Stimulated activated CD8-positive, alpha-beta memory T cell treated with anti-CD3 and anti-CD28 coated beads, Interleukin-2, amount 100 ng/mL, for 48 hours (primary cell): Measurements from ENCODE around the gene KRTCAP3.
"Not testable (repeated sequence)": the region's sequence is repeated elsewhere in the genome, so short reads cannot be mapped to it uniquely, and the experiment has no call there.

ENCODE experiments used
- DNase-seq, 2 donors: peaks; one replicate each; pipeline ENCODE4 v3.0.0-alpha.2; 2020; ENCODE audit warnings: low read depth in 2 of 2

KRTCAP3 gene

GRCh38 chr2:27441958-27442919, at the start of gene KRTCAP3:
KRTCAP3 (plus strand) TSS chr2:27442381; CDS start chr2:27442413, 32 bp downstream.
- peak in 1 of 2 donors; percentile 20 for DNase-seq

DNA sequence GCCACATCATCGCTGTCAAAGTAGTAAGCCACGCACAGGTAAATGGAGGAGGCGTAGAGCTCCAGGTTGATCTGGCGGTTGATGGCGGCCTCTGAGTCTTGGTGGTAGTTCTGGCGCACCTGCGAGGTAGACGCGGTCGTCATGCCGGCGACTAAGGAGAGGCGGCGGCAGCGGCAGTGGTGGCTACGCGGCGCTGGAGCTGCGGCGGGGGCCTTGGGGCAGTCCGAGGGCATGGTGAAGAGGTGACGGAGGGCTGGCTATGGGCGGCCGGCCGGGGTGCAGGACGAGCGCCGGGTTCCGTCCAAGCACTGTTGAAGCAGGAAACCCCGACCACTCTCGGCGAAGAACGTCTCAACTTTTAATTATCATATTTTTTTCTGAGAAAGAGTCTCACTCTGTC, 49.0 kb upstream of the KRTCAP3 start:
- no peak for DNase-seq

DNA sequence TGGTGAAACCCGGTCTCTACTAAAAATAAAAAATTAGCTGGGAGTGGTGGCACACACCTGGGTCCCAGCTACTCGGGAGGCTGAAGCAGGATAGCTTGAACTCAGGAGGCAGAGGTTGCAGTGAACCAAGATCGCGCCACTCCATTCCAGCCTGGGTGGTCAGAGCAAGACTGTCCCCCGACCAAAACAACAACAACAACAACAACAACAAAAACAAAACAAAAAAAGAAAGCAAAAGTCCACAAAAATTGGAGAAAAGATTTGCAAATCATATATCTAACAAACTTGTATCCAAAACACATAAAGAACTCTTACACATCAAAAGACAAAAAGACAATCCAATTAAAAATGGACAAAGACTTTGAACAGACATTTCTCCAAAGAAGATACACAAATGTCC, 43.2 kb upstream of the KRTCAP3 start:
- DNase-seq, result no peak

GRCh38 chr2:27400348-27401135, 41.6 kb upstream of the KRTCAP3 start:
- no peak for DNase-seq

- DNase-seq, result no peak
Measured at GRCh38 chr2:27407798-27408491, 34.2 kb upstream of the KRTCAP3 start.

DNA sequence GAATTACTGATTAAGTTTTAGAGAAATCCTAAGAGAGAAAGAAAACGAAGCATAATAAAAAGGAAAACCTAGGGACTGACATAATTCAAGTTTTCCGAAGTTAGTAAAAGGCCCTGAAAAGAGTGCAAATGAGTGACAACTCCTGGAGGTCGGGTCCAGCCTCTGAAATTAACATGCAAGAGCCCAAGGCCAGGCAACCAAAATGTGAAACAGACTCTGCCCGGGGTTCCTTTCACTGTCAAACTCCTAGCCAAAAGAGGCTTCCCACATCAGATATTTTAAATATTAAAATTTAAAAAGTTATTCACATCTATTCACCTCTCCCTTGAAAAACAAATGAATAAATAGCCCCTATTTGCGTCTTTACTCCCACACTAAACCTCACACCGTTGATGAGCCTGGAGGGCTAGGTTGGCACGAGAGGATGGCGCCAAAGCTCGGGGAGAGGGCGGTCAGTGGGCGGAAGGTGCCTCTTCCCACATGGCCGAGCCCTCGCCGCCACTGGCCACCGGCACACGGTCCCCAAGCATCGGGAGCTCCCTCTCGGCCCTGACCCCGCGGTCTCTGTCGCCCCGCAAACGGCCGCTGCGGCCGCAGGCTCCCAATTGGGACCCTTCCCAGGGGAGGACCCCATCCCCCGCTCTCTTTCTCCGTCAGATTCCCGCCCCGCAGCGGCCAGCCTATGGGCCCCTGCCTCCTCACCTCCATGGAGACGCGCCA, 33.4 kb upstream of the KRTCAP3 start:
- DNase-seq, result peak in 1 of 2 donors; percentile 17

DNA sequence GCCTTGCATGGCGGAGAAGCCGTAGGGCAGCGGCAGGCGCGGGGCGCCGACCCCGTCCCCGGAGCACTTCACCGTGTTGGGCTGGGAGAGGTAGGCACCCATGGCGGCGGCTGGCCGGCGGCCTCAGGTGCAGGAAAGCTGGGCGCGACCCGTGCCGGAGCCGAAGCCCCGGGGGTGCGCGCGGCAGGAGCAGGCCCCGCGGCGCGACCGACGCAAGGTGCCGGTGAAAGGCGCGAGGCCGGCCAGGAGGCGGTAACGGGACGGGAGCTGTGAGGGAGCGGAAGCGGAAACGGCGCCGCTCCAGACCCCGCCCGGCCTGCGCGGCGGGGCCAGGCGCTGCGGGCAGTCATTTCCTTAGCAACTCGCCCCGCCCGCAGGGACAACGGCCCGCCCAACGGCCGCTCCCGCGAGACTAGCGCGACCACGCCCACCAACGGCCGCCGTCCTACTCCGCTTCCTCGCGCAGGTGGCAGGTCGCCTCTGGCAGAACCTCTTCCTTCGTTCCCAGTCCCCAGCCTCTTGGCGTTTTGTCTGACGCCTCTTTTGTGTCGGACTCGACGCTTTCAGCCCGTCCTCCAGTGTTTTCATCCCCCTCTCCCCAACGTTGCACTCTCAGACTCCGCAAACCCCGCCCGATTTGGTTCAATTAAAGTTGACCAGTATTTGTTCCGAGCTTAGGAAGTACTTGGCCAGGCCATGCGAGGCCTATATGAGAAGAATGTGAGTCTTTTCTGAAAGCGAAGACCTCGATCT, 32.7 kb upstream of the KRTCAP3 start, which contains the start of gene PPM1G:
TSS of gene PPM1G (minus strand) at position 271 of the 753 bp plus-strand sequence. CDS start at position 102, 169 bp downstream.
- peak; percentile 97 to 98 for DNase-seq

- DNase-seq, result no peak
Measured at GRCh38 chr2:27412419-27413152, 29.6 kb upstream of the KRTCAP3 start.

GRCh38 chr2:27416151-27416550, 26.0 kb upstream of the KRTCAP3 start:
- no peak for DNase-seq

GRCh38 chr2:27420996-27421395, 21.2 kb upstream of the KRTCAP3 start:
- DNase-seq, result no peak

DNA sequence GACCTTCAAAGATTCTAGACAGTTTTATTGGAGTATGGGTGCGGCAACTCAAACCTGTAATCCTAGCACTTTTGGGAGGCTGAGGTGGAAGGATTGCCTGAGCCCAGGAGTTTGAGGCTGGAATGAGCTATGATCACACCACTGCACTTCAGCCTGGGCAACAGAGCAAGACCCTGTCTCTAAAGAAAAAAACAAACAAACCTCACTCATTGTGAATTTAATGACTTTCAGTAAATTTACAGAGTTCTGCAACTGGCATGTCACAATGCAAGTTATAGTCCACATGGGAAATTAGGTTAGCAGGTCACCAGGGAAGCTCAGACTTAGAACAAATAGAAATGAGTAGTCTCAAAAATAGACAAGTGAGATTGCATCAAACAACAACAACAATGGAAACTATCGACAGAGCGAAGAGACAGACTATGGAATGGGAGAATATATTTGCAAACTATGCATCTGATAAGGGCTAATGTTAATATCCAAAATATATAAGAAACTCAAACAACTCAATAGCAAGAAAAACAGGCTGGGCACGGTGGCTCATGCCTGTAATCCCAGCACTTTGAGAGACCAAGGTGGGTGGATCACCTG, 20.4 kb upstream of the KRTCAP3 start:
- no peak for DNase-seq

- no peak for DNase-seq
Measured at GRCh38 chr2:27422958-27423357, 19.2 kb upstream of the KRTCAP3 start.

DNA sequence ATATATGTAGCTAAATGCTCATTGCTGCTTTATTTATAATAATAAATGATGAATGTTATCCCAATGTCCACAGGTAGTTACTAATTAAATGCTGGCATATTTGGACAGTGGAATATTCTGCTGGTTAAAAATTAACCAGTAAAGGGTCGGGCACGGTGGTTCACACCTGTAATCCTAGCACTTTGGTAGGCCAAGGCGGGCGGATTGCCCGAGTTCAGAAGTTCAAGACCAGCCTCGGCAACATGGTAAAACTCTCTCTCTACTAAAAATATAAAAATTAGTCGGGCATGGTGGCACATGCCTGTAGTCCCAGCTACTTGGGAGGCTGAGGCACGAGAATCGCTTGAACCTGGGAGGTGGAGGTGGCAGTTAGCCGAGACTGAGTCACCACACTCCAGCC, 17.1 kb upstream of the KRTCAP3 start:
- DNase-seq, result not testable (repeated sequence)

DNA sequence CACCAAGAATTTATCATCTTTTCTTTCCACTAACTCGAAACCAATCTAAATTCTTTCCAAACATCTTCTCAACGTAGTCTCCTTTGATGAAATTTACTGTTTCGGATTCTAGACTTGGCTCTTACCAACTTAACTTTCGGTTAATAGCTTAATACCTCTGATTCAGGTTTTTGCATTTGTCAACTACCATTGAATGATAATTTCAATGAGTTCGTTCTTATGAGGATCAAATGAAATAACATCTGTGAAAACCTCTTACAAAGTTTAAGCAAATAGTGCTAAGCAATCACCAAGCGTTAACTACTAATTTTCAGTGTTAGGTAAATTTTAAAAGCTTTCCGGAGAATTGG, 14.3 kb upstream of the KRTCAP3 start:
- DNase-seq, result no peak

DNA sequence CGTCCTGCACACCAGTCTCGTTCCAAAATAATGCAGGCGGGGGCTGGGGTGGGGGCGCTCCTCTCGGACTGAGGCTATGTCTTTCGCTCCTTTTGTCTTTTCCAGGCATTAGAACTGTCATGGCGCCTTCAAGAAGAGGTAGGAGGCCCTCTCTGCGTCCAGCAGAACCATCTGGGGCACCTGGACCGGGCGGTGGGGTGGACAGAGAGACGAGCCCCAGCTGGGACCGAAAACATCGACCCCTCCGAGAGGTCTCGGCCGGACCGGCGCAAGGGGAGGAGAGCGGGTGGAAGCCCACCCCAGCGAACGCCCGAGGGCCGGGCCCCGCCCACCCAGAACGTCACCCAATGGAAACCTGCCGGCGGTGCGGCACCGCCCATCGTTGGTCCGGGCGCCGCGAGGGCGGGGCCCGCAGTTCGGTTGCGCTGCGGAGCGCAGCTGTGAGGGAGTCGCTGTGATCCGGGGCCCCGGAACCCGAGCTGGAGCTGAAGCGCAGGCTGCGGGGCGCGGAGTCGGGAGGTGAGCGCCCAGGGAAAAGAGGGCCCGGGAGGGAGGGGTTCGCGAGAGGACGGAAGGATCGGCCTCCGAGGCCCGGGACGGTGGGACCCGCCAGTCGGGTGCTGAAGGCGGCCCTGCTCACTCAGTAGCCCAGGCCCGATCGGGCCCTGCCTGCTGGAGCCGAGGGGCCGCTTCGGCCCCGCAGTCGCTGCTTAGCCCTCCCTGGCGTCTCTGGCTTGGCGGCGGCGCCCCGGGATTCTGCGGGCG, 13.8 kb upstream of the KRTCAP3 start, which contains the start of gene NRBP1:
TSS of gene NRBP1 (plus strand) at position 419 of the 765 bp plus-strand sequence. CDS start 4,643 bp downstream, outside the sequence.
- peak; percentile 89 to 91 for DNase-seq

DNA sequence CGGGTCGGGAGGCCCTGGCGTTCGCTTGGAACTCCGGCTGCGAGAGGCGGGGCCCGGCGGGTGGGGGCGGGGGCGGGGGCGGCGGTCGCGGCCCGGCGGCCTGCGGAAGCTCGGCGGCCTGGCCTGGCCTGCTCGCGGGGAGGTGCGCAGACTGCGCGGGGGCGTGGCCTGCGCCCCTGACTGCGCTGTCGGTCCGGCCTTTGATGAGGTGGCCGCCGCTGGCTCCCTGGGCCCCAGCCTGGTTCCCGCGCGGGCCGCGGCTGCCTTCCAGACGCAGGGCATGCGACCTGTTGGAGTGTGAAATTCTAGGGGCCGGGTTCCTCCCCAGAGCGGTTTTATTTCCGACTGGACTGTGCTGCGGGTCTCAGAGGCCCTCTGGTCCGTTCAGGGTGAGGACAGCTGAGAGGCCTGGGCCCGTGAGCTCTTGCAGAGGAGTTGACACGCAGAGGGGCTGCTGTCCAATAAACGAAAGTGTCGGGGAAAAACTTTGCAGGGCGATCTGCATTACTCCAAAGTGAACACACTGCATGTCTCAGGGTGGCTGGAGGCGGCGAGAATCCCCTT, 13.1 kb upstream of the KRTCAP3 start:
- peak; percentile 74 to 76 for DNase-seq

DNA sequence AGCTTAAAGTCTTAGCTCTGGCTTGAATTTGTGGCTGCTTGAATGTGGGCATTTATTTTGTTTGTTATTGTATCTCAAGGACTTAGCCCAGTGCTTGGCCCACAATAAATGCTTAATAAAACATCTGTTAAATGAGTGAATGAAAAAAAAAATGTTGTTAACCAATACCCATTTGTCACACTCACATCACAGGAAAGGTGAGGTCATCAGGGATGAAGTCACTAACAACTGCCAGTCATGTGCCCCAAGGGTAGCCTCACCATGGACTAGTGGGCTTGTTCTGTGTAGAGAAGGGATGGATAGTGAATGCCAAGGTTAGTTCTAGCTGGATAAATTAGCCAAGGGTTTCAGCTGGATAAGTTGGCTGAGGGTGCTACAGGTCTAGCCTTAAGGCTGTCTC, 10.8 kb upstream of the KRTCAP3 start:
- DNase-seq, result no peak

DNA sequence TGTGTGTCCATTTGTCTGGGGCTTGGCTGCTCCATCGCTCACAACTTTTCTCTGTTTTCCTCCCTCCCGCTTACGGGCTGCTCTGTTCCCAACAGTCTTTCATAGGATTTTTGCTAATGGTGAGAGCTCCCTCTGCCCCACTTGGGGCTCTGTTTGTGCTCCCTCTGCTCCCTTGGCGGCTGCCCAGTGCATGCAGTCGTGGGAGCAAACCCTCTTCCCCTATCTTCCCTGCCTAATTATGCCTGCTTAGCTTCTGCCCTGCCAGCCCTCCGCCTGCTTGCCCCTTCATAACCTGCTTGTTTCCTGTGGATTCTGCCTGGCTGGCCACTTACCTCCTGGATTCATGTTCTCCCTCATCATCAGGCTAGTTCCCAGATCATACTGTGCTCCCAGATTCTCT, 6.6 kb upstream of the KRTCAP3 start:
- no peak for DNase-seq
